OCI-LY3 (cell line): ENCODE measurements around the gene TAX1BP1.

Experiments
- CTCF ChIP-seq: fragments of 200-600, 300-600 bp; sonication (generic); IDR thresholded peaks from 2 replicates; pipeline ENCODE4 v1.5.1; 2014; ENCODE audit warnings: antibody characterized with exemption, low read length, low read depth
- EZH2phosphoT487 ChIP-seq: fragments of 200-600 bp; shearing (Covaris generic); IDR thresholded peaks from 2 replicates; pipeline ENCODE4 v1.6.1; 2018; ENCODE audit warnings: antibody characterized with exemption, mixed run types, low read depth

- TF ChIP-seq CTCF, result no peak
- no peak for TF ChIP-seq EZH2phosphoT487
Measured at GRCh38 chr7:27690649-27691048, 49.3 kb upstream of the TAX1BP1 start.
